GM19328 (cell line): ENCODE measurements around the gene ARRB1.
"Not testable (repeated sequence)": the region's sequence is repeated elsewhere in the genome, so short reads cannot be mapped to it uniquely, and the experiment has no call there.

Experiments used
- ATAC-seq: cut with Tn5 transposase; IDR thresholded peaks from one replicate; pipeline ENCODE4 v1.9.1; 2021; ENCODE audit warnings: mild to moderate bottlenecking, moderate library complexity; ENCODE audit not compliant: unreplicated experiment

The ARRB1 gene

GRCh38 chr11:75325713-75326438, 25.6 kb downstream of the ARRB1 start:
- ATAC-seq: no peak

DNA sequence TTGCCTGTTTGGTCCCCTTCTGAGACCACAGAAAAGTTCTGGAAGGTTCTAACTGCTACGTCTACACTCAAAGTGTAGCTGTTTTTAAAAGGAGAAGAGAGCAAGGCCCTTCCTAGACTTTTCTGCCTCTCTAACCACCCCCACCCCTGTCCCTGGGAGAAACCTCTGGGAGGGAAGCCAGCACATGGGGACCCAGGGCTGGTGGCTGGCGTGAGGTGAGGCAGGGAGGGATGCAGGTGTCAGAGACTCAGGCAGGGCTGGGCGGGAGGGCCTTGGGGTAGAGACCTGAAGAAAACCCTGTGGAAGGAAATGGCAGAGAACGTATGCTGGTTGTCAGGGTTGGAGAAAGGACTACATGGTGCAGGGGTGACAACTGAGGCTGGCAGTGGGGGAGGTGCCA, 26.7 kb downstream of the ARRB1 start:
- ATAC-seq: no peak

GRCh38 chr11:75324189-75324588, 27.3 kb downstream of the ARRB1 start:
- no peak for ATAC-seq

- ATAC-seq: no peak
Observed at GRCh38 chr11:75323609-75324008, 27.9 kb downstream of the ARRB1 start.

GRCh38 chr11:75320643-75321042, 30.8 kb downstream of the ARRB1 start:
- no peak for ATAC-seq

- ATAC-seq: no peak
Observed at GRCh38 chr11:75320046-75320618, 31.3 kb downstream of the ARRB1 start.

GRCh38 chr11:75319035-75319877, 32.2 kb downstream of the ARRB1 start:
- no peak for ATAC-seq

DNA sequence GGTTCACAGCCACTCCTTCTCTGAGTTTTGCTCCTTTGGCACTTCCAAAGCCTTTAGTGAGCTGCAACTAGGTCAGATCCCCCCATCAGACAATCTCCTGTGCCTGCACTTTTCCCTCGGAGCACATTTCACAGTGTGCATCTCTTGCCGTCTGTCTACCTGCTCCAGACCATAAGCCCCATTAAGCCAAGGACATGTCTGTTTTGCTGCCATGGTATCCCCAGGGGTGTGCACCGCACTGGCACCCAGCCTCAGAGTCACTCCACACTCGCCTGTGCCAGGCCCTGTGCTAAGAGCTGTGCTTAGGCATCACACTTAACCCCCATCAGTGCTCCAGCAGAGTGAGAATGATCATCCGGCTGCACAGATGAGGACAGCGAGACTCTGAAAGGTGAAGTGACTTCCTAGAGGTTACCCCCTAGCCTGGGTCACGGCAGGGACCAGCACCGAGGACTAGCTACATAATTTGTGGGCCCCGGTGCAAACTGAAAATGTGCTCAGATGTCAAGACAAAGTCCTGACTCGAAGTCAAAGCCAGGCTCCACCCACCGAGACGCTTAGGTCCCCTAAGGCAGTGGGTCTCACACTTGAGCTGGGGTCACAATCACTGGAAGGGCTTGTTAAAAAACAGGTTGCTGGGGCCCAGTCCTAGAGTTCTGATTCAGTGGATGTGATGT, 33.9 kb downstream of the ARRB1 start:
- ATAC-seq: no peak

DNA sequence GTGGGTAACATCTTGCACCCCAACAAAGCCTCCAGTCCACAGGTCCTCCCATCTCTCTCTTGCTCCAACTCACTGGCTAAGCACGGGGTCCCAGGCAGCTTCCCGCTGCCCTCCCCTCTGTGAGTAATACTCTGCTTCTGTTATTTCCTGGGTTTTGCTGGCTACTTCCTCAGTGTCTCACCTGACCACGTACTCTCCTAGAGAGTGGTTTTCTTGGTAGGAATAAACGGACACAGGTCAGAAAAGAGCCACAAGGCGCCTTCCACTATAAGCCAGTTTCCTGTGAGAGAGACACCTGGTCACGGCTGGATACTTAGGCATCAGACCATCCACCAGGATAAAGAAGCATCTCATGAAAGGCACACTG, 36.0 kb downstream of the ARRB1 start:
- ATAC-seq: no peak

DNA sequence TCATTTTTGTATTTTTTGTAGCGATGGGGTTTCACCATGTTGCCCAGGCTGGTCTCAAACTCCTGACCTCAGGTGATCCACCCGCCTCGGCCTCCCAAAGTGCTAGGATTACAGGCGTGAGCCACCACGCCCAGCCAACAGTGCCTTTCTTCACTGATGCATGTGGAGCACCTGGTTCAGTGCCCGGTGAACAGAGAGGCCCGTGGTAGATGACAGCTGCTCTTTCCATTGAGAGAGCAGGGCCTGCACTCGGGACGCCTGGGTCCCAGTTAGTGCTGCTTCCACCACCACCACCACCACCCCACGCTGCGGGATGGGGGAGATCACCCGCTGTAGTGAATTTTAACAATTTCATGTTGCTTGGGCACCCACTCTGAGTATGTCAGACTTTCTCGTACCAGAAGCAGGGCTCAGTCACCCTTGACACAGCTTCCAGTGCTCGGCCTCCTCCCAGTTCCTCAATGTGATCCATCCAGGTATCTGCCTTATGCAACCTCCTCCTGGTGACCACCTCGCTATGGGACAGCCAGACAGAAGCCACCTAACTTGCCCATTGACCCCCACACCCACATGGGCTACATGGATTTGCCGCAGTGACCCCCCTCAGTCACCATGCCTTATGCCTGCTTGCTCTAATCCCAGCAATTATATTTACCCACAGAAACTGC, 36.6 kb downstream of the ARRB1 start:
- no peak for ATAC-seq

DNA sequence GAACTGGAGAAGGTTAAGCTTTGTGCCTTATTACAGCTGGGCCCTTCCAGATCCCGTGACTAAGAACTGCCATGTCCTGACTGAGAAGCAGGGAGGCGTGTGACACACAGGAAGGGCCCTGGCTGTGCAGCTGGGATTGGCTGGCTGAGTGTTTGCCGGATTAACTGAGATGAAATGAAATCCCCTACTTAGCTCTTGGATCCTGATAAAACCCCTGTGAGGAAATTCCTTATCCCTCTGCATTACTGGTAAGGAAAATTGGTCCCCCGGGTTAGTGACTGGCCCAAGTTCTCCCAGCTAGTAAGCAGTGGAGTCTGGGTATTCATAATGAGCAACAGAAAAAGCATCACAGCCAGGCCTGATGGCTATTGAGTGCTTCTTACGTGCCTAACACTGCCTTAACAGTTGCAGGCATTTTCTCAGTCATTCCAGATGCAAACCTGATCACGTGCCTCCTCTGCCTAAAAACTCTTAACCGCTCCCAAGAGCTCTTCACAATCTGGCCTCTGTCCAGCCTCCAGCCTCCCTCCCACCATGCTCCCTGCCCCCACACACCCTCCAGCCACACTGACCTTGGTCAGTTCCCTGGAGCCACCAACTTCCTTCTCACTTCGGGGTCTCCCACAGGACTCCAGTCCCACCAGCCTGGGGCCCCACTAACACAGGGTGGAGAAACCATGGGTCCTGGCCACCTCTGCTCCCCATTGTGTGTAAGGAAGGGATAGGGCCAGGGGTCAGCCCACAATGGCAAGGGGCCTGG, 37.8 kb downstream of the ARRB1 start:
- no peak for ATAC-seq

DNA sequence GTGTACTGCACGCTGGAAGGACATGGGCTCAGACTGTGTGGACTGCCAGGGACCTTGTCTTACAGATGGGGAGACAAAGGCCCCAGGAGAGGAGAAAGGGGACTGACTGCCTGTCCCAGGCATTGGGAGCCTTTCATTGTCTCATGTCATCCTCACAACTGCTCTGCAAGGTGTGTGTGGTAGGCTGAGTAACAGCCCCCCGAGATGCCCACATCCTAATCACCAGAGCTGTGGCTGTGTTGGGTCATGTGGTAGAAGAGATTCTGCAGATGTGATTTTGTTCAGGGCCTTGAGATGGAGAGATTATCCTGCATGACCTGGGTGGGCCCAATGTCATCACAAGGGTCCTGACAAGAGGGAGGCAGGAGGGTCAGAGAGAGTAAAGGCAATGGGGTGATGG, 39.1 kb downstream of the ARRB1 start:
- ATAC-seq: no peak

DNA sequence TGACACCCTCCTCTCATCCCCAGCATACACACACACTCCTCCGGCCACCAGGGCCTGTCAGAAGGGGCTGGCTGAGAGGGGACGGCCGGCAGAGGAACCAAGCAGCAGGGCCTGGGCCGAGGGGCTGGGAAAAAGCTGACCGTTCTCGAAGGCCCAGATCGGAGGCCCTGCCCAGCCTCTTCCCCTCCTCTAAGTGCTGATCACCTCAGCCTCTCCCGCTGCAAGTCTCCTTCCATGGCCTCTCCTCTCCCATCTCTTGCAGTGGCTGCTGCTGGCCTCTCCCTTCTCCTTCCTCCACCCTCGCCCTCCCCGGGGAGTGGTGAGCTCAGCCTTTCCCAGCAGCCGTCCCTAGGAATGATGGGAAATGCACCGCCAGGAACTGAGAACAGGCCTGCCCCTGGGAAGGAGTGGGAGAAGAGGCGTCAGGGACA, 39.6 kb downstream of the ARRB1 start:
- no peak for ATAC-seq

DNA sequence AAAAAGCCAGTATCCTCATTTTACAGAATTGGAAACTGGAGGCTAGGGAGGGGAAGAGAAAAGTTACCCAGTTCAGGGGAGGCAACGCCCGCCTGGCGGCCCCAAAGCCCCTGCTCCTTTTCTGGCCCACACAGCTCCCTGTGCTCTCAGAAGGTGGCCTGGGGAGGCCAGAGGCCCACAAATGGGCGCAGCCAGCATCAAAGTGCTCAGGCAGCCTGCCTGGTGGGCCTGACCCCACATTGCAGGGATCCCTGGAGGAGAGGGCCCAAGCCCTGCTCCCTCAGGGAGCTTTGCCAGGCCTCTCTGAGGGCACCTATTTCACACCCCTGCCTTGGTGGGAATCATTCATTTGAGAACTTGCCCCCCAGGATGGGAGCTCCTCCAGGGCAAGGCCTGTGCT, 42.5 kb downstream of the ARRB1 start:
- ATAC-seq: no peak

DNA sequence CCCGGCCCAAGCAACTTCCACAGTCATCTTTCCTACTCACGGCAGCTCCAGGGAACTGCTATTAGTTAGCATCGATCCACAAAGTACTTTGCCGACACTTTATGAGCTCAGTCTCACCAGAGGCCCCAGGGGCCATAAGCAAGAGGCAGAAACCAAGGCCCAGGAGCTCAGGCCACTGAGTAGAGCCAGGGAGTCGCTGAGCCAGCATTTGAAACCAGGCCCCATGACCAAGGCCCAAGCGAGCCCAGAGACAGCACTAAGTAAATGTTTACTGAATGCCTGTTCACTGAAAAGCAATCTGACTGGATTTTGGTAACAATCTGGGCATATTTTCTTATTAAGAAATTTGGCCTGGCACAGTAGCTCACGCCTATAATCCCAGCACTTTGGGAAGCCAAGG, 43.3 kb downstream of the ARRB1 start:
- ATAC-seq: no peak

- ATAC-seq: no peak
Observed at GRCh38 chr11:75307058-75307457, 44.4 kb downstream of the ARRB1 start.

GRCh38 chr11:75306529-75306928, 44.9 kb downstream of the ARRB1 start:
- no peak for ATAC-seq

- no peak for ATAC-seq
Observed at GRCh38 chr11:75305993-75306392, 45.5 kb downstream of the ARRB1 start.

GRCh38 chr11:75305452-75305851, 46.0 kb downstream of the ARRB1 start:
- ATAC-seq: no peak

- ATAC-seq: not testable (repeated sequence)
Observed at GRCh38 chr11:75304941-75305340, 46.5 kb downstream of the ARRB1 start.
